DOHH2 (cell line): ENCODE results near the gene HTD2.

Experiments used
- H3F3A ChIP-seq: fragments of 200-600 bp; sonication (generic), shearing (Covaris generic); 2 replicates; pipeline ENCODE4 v1.6.0; 2016; ENCODE audit warnings: antibody characterized with exemption, mild to moderate bottlenecking; ENCODE audit not compliant: control insufficient read depth, insufficient read depth
- H3K27ac ChIP-seq: fragments of 200-600 bp; sonication (generic); 2 replicates; pipeline ENCODE4 v1.5.1; 2014; ENCODE audit warnings: low read depth, mild to moderate bottlenecking, low read length, moderate library complexity
- H3K27me3 ChIP-seq: fragments of 200-600 bp; sonication (generic); 2 replicates; pipeline ENCODE4 v1.6.1; 2014; ENCODE audit warnings: mild to moderate bottlenecking, low read length, mixed read lengths; ENCODE audit not compliant: control insufficient read depth
- H3K36me3 ChIP-seq: fragments of 200-600 bp; sonication (generic); 2 replicates; pipeline ENCODE4 v1.6.1; 2014; ENCODE audit warnings: mild to moderate bottlenecking, low read length, moderate library complexity, mixed read lengths; ENCODE audit not compliant: control insufficient read depth
- H3K4me1 ChIP-seq: fragments of 200-600 bp; sonication (generic); 2 replicates; pipeline ENCODE4 v1.6.1; 2014; ENCODE audit warnings: mild to moderate bottlenecking, low read length, mixed read lengths; ENCODE audit not compliant: control insufficient read depth
- H3K4me2 ChIP-seq: fragments of 200-600 bp; sonication (generic); 2 replicates; pipeline ENCODE4 v1.6.0; 2014; ENCODE audit warnings: mild to moderate bottlenecking, low read length, moderate library complexity
- H3K4me3 ChIP-seq: fragments of 200-600 bp; sonication (generic); 2 replicates; pipeline ENCODE4 v1.5.1; 2014; ENCODE audit warnings: mild to moderate bottlenecking, low read length, mixed read lengths
- H3K79me2 ChIP-seq: fragments of 200-600 bp; sonication (generic); 2 replicates; pipeline ENCODE4 v1.6.1; 2014; ENCODE audit warnings: mild to moderate bottlenecking, low read length, mixed read lengths; ENCODE audit not compliant: control insufficient read depth
- H3K9me2 ChIP-seq: fragments of 200-600 bp; sonication (generic); replicated peaks from 2 replicates; pipeline ENCODE4 v1.6.1; 2014; ENCODE audit warnings: mild to moderate bottlenecking, low read length, mixed read lengths; ENCODE audit not compliant: control insufficient read depth
- H3K9me3 ChIP-seq: fragments of 200-600 bp; sonication (generic); 2 replicates; pipeline ENCODE4 v1.6.1; 2014; ENCODE audit warnings: antibody characterized with exemption, low read length, mixed read lengths; ENCODE audit not compliant: control insufficient read depth, insufficient read depth
- H4K20me1 ChIP-seq: fragments of 200-600 bp; sonication (generic); 2 replicates; pipeline ENCODE4 v1.6.0; 2014; ENCODE audit warnings: low read depth, mild to moderate bottlenecking, antibody characterized with exemption, low read length, moderate library complexity; ENCODE audit not compliant: control insufficient read depth, insufficient read depth
- EZH2phosphoT487 ChIP-seq: fragments of 200-600 bp; sonication (generic); IDR thresholded peaks from 2 replicates; pipeline ENCODE4 v1.6.1; 2017; ENCODE audit warnings: borderline replicate concordance, mild to moderate bottlenecking, antibody characterized with exemption, low read length, moderate library complexity, mixed read lengths
- TF ChIP-seq, protein P1 (sequence below): fragments of 200-600 bp; sonication (generic); IDR thresholded peaks from one replicate; pipeline ENCODE4 v1.5.1; 2014; ENCODE audit warnings: antibody characterized with exemption, mild to moderate bottlenecking, low read depth, low read length; ENCODE audit not compliant: poor library complexity, severe bottlenecking

HTD2 gene

DNA sequence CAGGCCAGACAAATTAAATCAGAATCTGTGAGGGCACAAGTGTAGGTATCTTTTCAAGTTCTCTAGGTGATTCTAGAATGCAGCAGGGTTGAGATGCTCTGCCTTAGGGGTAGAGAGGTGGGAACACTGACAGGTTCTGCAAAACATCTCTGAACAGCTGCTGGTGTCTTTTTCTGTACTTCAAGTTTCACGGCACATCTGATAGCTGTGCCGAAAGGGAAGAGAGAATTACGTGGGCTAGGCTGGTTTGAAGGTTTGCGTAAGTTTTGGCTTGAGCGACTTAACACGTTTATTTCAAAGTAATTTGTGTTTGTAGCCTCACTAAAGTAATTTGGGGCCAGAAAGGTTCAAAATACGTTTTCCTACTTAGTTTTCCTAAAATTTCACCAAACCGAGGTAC is 48.9 kb downstream of the HTD2 start:
- Histone ChIP-seq H3K4me3 (peak overlapping the region; percentile 71), H3K9me3 (no peaks in the 10 kb centered on the region), H3K27ac (peak overlapping the region; percentile 99), H3K4me1 (peaks cover 97% of the 10 kb centered on the region), H3K4me2 (peak overlapping the region; percentile 98), H3K9me2 (no peaks in the 10 kb centered on the region), H4K20me1 (peaks cover 6% of the 10 kb centered on the region; the same call in 1 of the 2 replicates), H3K36me3 (peaks cover 89% of the 10 kb centered on the region), H3K79me2 (peaks cover 96% of the 10 kb centered on the region), H3K27me3 (no peaks in the 10 kb centered on the region), H3F3A (peaks cover 31% of the 10 kb centered on the region)
- no peak for TF ChIP-seq EZH2phosphoT487
- TF ChIP-seq, protein P1, sequence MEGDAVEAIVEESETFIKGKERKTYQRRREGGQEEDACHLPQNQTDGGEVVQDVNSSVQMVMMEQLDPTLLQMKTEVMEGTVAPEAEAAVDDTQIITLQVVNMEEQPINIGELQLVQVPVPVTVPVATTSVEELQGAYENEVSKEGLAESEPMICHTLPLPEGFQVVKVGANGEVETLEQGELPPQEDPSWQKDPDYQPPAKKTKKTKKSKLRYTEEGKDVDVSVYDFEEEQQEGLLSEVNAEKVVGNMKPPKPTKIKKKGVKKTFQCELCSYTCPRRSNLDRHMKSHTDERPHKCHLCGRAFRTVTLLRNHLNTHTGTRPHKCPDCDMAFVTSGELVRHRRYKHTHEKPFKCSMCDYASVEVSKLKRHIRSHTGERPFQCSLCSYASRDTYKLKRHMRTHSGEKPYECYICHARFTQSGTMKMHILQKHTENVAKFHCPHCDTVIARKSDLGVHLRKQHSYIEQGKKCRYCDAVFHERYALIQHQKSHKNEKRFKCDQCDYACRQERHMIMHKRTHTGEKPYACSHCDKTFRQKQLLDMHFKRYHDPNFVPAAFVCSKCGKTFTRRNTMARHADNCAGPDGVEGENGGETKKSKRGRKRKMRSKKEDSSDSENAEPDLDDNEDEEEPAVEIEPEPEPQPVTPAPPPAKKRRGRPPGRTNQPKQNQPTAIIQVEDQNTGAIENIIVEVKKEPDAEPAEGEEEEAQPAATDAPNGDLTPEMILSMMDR: no peak

DNA sequence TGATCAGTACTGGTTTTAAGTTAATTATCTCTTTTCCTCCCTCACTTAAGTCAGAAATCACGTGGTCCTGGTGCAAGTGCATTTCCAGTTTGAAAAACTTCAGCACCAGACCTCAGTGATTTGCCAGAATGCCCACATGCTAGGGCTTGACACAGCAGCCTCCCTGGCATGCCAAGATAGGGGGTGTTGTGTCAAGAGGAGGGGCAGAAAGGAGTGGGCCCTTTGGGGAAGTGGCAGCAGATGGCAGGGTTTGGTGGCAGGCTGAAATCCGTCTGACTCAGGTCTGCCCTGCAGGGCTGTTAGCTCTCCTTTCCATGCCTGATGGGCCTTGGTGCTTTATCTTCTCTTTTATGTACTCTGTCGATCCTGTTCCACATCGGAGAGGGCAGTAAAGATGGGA is 49.7 kb downstream of the HTD2 start:
- Histone ChIP-seq H3K4me2 (peak overlapping the region; percentile 98), H3F3A (peaks cover 22% of the 10 kb centered on the region), H3K4me1 (peaks cover 97% of the 10 kb centered on the region), H3K4me3 (peak overlapping the region; percentile 71), H3K9me2 (no peaks in the 10 kb centered on the region), H3K36me3 (peaks cover 83% of the 10 kb centered on the region), H3K9me3 (no peaks in the 10 kb centered on the region), H3K27me3 (no peaks in the 10 kb centered on the region), H3K79me2 (peaks cover 99% of the 10 kb centered on the region), H4K20me1 (peaks cover 6% of the 10 kb centered on the region; the same call in 1 of the 2 replicates), H3K27ac (peak overlapping the region; percentile 99)
- TF ChIP-seq, protein P1: no peak
- no peak for TF ChIP-seq EZH2phosphoT487

DNA sequence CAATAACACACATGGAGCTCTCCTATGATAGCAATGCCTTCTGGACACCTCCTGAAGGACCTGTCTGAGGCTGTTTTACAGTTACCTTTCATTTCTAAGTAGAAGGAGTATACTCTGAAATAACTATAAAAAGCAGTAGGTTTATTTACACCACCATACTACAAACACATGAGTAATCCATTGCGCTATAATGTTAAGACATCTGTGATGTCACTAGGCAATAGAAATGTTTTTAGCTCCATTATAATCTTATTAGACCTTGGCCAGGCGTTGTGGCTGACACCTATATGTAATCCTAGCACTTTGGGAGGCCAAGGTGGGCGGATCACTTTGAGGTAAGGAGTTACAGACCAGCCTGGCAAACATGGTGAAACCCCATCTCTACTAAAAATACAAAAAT is 51.1 kb downstream of the HTD2 start:
- no peaks in the 10 kb centered on the region for H3K9me3 ChIP-seq
- TF ChIP-seq, protein P1: no peak
- no peak for TF ChIP-seq EZH2phosphoT487
- peak overlapping the region; percentile 99 for H3K27ac ChIP-seq
- H3K4me2 ChIP-seq: peak overlapping the region; percentile 98; the same call in 1 of the 2 replicates
- H3K9me2 ChIP-seq: no peaks in the 10 kb centered on the region
- H3K36me3 ChIP-seq: peaks cover 82% of the 10 kb centered on the region
- peaks cover 97% of the 10 kb centered on the region for H3K4me1 ChIP-seq
- H3K4me3 ChIP-seq: no peak overlapping the region
- H3K79me2 ChIP-seq: peaks cover 99% of the 10 kb centered on the region
- H4K20me1 ChIP-seq: peaks cover 9% of the 10 kb centered on the region; the same call in 1 of the 2 replicates
- H3F3A ChIP-seq: peaks cover 13% of the 10 kb centered on the region
- H3K27me3 ChIP-seq: no peaks in the 10 kb centered on the region

DNA sequence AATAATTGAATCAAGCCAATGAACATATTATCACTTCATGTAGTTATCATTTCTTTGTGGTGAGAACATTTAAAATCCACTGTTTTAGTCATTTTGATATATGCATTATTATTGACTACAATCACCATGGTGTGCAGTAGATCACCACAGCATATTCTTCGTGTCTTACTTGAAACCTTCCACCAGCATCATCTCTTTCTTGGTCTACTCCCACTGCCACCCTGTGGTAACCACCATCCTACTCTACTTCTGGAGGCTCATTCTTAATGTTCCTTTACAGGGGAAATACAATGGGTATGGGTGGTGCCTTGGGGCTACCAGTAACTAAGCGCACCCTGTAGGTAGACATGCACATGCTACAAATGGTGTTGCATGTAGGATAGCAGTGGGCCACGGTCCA is 51.8 kb downstream of the HTD2 start:
- peak overlapping the region; percentile 3 for H3K4me2 ChIP-seq
- peak overlapping the region; percentile 99; the same call in 1 of the 2 replicates for H3K27ac ChIP-seq
- no peak overlapping the region for H3K4me3 ChIP-seq
- peaks cover 9% of the 10 kb centered on the region; the same call in 1 of the 2 replicates for H4K20me1 ChIP-seq
- peaks cover 85% of the 10 kb centered on the region for H3K36me3 ChIP-seq
- peaks cover 10% of the 10 kb centered on the region for H3F3A ChIP-seq
- H3K79me2 ChIP-seq: peaks cover 100% of the 10 kb centered on the region
- TF ChIP-seq, protein P1: peak; percentile 38
- TF ChIP-seq EZH2phosphoT487: no peak
- H3K27me3 ChIP-seq: no peaks in the 10 kb centered on the region
- no peaks in the 10 kb centered on the region for H3K9me3 ChIP-seq
- H3K9me2 ChIP-seq: no peaks in the 10 kb centered on the region
- H3K4me1 ChIP-seq: peaks cover 95% of the 10 kb centered on the region
